ENCODE results near the gene NTF3. TPM values are rescaled to one million over a fixed set of nuclear protein-coding genes. Genes with fewer than 3 reads are reported as not detected.

NTF3 gene
- total RNA-seq = 1 to 10 TPM in 3 of 4 donors, under 1 TPM in 1; 0.42 to 2.2 (median 2.1) TPM

- no peak for TF ChIP-seq POLR2A (IDR thresholded peaks at IDR 0.05)
- 0 to 1% methylated on average over 26 to 31 of the region's 34 CpGs for WGBS, 2 donors
- peak within 1 kb of the TSS; percentile 19 for H3K4me3 ChIP-seq (ENCODE audit: low read depth, poor library complexity, severe bottlenecking)
- DNase-seq (ENCODE audit: low spot score in 2 of 2) = peak in 1 of 2 donors; percentile 86
- intact Hi-C loops (cut with DNase I; ENCODE audit: low total_unique reads) = no loop called here
Observed at GRCh38 chr12:5432011-5432400, at the start of gene NTF3. Gene NTF3, plus strand, starts transcription at chr12:5432108. Its CDS starts 217 bp downstream, at chr12:5432325.

GRCh38 chr12:5384015-5384414 is 47.9 kb upstream of the NTF3 start:
- H3K4me3 ChIP-seq (ENCODE audit: low read depth, poor library complexity, severe bottlenecking) = no peak overlapping the region
- intact Hi-C loops (cut with DNase I; ENCODE audit: low total_unique reads) = no loop called here
- TF ChIP-seq POLR2A (IDR thresholded peaks at IDR 0.05) (no peak), CTCF (IDR thresholded peaks at IDR 0.05) (no peak)
- WGBS, 2 donors = 52 to 60% methylated on average over 4 of the region's 4 CpGs
- DNase-seq (ENCODE audit: low spot score in 2 of 2) = no peak

GRCh38 chr12:5388581-5389535 is 43.0 kb upstream of the NTF3 start:
- 86 to 87% methylated on average over 5 of the region's 5 CpGs for WGBS, 2 donors
- intact Hi-C loops (cut with DNase I; ENCODE audit: low total_unique reads) = no loop called here
- TF ChIP-seq POLR2A (IDR thresholded peaks at IDR 0.05) = no peak
- no peak for TF ChIP-seq CTCF (IDR thresholded peaks at IDR 0.05)
- DNase-seq (ENCODE audit: low spot score in 2 of 2) = no peak
- no peak overlapping the region for H3K4me3 ChIP-seq (ENCODE audit: low read depth, poor library complexity, severe bottlenecking)

GRCh38 chr12:5390174-5390799 is 41.6 kb upstream of the NTF3 start:
- no peak for DNase-seq (ENCODE audit: low spot score in 2 of 2)
- 84 to 91% methylated on average over 6 of the region's 6 CpGs for WGBS, 2 donors
- no peak overlapping the region for H3K4me3 ChIP-seq (ENCODE audit: low read depth, poor library complexity, severe bottlenecking)
- intact Hi-C loops (cut with DNase I; ENCODE audit: low total_unique reads) = no loop called here
- TF ChIP-seq POLR2A (IDR thresholded peaks at IDR 0.05) (no peak), CTCF (IDR thresholded peaks at IDR 0.05) (no peak)

GRCh38 chr12:5391653-5392052 is 40.3 kb upstream of the NTF3 start:
- DNase-seq (ENCODE audit: low spot score in 2 of 2) = no peak
- intact Hi-C loops (cut with DNase I; ENCODE audit: low total_unique reads) = no loop called here
- WGBS, 2 donors = 65 to 76% methylated on average over 2 of the region's 2 CpGs
- H3K4me3 ChIP-seq (ENCODE audit: low read depth, poor library complexity, severe bottlenecking) = no peak overlapping the region
- no peak for TF ChIP-seq CTCF (IDR thresholded peaks at IDR 0.05)
- no peak for TF ChIP-seq POLR2A (IDR thresholded peaks at IDR 0.05)

GRCh38 chr12:5392961-5393360 is 38.9 kb upstream of the NTF3 start:
- no peak overlapping the region for H3K4me3 ChIP-seq (ENCODE audit: low read depth, poor library complexity, severe bottlenecking)
- no peak for TF ChIP-seq CTCF (IDR thresholded peaks at IDR 0.05)
- TF ChIP-seq POLR2A (IDR thresholded peaks at IDR 0.05) = no peak
- WGBS, 2 donors = 76 to 91% methylated on average over 5 of the region's 5 CpGs
- no peak for DNase-seq (ENCODE audit: low spot score in 2 of 2)
- intact Hi-C loops (cut with DNase I; ENCODE audit: low total_unique reads) = no loop called here

Measured in lower leg skin (tissue), 4 donors.